GM18517 (cell line): ENCODE data around the gene MSH3.
"Not testable (repeated sequence)": the region's sequence is repeated elsewhere in the genome, so short reads cannot be mapped to it uniquely, and the experiment has no call there.

ENCODE experiments used
- ATAC-seq: cut with Tn5 transposase; IDR thresholded peaks from one replicate; pipeline ENCODE4 v1.9.1; 2021; ENCODE audit warnings: mild to moderate bottlenecking, moderate library complexity; ENCODE audit not compliant: unreplicated experiment

Gene MSH3

GRCh38 chr5:80884929-80885328, 230.5 kb downstream of the MSH3 start:
- no peak for ATAC-seq

- ATAC-seq, result no peak
These were observed 231.0 kb downstream of the MSH3 start for GRCh38 chr5:80885396-80886000.

- ATAC-seq, result no peak
These were observed 239.6 kb downstream of the MSH3 start for GRCh38 chr5:80894083-80894482.

GRCh38 chr5:80895523-80895922, 241.1 kb downstream of the MSH3 start:
- ATAC-seq, result no peak

GRCh38 chr5:80902624-80903023, 248.2 kb downstream of the MSH3 start:
- not testable (repeated sequence) for ATAC-seq

- ATAC-seq, result no peak
These were observed 250.2 kb downstream of the MSH3 start for GRCh38 chr5:80904533-80905187.

GRCh38 chr5:80905405-80905804, 251.0 kb downstream of the MSH3 start:
- ATAC-seq, result no peak

GRCh38 chr5:80912479-80912878, 258.0 kb downstream of the MSH3 start:
- ATAC-seq, result no peak

- ATAC-seq, result no peak
These were observed 261.3 kb downstream of the MSH3 start for GRCh38 chr5:80915716-80916115.

- no peak for ATAC-seq
These were observed 262.2 kb downstream of the MSH3 start for GRCh38 chr5:80916676-80917075.

- ATAC-seq, result no peak
These were observed 263.2 kb downstream of the MSH3 start for GRCh38 chr5:80917631-80918030.

- ATAC-seq, result no peak
These were observed 265.3 kb downstream of the MSH3 start for GRCh38 chr5:80919678-80920196.

- ATAC-seq, result no peak
These were observed 265.9 kb downstream of the MSH3 start for GRCh38 chr5:80920333-80920732.

GRCh38 chr5:80921026-80921425, 266.6 kb downstream of the MSH3 start:
- no peak for ATAC-seq

GRCh38 chr5:80925931-80926330, 271.5 kb downstream of the MSH3 start:
- no peak for ATAC-seq
